Femur (tissue), 1 donor: ENCODE data around the gene BABAM2.
"Not testable (repeated sequence)": the region's sequence is repeated elsewhere in the genome, so short reads cannot be mapped to it uniquely, and the experiment has no call there.

Experiments
- DNase-seq: peaks from one replicate; pipeline ENCODE4 v3.0.0-alpha.2; 2017

Gene BABAM2

DNA sequence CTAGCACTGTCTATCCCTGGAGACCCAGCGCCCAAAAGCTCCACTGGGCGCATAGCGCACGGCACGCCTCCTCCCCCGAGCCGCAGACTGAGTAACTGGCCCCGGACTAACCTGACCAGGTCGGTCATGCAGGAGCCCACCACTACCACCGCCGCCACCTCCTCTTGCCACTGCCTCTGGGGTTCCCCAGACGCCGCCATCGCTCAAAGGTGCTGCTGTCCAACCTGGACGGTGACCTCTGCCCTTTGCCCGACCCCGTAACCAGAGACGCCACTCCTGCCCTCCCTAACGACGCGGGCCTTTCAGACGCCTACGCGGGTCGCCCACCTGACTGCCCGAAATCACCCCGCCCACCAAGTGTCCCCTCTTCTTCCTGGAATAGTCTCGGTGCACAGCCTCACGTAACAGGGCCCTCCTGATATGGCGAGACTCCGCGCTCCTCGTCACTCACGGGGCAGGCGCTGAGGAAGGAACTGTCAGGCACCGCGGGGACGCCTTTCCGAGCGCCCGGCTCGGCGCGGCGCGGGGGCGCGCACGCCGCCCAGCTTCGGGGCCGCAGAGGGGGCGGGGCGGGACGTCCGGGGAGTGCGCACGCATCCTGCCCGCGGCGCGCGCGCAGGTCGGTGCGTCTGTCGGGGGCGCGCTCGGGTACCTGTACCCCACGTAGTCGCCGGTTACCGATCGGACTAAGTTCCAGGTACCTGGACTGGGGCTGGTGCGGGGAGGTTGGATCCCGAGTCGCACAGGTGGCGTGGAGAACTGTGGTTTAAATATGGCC is at the start of gene BABAM2, which contains the start of gene RBKS:
BABAM2 (plus strand) TSS at position 584 of the 778 bp plus-strand sequence. CDS start 3,828 bp downstream, outside the sequence.
RBKS (minus strand) TSS at position 242 of the 778 bp plus-strand sequence; CDS start at position 200, 42 bp downstream.
- DNase-seq, result peak; percentile 91

DNA sequence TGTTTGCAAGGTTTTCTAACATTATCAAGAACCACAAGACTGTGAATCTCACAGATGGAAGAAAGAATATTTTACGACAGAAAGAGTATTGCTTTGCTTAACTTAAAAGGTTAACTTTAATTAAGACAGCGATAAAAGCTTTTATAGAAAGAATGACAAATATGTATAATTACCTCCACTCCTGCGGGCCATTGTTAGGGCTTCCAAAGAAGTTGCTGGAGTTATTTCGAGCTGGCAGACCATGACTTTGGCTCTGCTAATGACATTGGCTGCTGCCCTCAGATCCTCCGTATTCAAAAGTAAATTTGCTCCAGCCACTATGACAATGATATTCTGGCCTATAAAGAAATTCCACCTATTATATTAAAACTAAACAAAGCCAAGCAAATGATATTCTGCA is 47.6 kb upstream of the BABAM2 start:
- no peak for DNase-seq

DNA sequence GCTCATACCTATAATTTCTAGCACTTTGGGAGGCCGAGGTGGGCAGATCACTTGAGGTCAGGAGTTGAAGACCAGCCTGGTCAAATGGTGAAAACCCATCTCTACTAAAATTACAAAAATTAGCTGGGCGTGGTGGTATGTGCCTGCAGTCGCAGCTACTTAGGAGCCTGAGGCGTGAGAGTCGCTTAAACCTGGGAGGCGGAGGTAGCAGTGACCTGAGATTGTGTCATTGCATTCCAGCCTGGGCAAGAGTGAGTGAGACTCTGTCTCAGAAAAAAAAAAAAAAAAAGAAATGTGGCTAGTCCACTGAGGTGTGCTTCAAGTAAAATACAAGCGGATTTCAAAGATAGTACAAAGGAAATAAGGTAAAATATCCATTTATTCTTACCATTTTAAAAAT is 46.5 kb upstream of the BABAM2 start:
- DNase-seq, result no peak

DNA sequence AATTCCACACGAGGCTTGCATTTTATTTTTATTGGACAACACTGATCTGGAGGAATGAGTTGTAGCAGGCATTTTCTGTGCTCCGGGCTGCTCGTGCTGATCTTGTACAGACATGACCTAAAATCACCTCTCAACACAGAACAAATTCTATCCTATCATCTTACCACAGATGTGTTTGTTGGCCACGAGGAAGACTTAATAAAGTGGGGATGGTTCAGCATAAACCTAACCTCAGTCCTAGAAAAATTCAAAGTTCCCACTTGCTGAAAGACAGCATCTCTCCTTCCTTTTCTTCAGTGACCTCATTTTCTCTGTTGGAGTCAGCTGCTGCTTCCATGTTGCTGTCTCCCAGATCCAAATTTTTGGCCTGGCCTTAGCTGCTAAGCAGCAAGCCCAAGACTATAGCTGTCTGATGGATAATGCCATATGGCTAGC is 45.7 kb upstream of the BABAM2 start:
- DNase-seq, result no peak

DNA sequence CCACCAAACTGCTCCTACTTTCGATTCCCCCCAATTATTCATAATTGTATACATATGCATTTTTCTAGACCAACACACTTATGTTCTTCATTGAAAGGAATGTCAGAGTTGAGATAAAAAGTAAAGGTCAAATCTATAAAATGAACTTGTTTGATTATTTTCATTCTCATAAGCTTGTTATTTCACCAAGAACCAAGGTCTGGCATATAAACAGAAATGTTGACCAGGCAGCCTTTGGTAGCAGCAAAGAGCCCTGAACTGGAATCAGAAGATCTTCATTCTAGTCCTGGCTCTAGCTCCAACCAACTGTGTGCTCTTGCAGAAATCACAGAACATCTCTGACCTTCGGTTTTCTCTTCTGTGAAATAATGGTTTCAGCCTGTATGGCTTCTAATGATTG is 43.2 kb upstream of the BABAM2 start:
- DNase-seq, result no peak

DNA sequence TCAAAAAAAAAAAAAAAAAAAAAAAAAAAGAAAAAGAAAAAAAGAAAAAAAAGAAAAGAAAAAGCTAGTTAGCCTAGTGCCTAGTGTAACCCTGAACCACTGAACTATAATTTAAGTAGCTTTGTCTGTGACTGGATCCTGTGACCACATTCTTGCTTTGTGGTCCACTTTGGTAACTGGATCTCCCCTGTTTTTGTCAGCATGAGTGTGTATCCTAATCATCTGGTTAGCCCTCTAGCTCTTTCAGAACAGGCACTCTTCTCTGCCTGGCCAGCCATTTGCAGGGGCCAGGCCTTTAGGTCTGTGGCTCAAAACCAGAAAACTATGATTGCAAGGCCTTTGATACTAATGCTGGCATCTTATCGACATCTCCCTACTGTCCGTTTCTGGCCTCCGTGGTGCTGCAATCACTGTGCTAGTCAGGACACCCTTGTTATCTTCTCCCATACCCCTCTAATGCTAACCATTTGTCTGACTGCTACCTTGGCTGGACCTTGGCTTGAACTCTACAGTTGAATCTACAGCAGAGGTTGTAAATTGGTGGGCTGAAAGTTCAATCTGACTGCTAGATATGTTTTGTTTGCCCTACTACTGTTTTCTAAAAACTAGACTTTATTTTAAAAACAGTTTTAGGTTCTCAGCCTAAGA is 40.8 kb upstream of the BABAM2 start:
- peak; percentile 20 for DNase-seq

DNA sequence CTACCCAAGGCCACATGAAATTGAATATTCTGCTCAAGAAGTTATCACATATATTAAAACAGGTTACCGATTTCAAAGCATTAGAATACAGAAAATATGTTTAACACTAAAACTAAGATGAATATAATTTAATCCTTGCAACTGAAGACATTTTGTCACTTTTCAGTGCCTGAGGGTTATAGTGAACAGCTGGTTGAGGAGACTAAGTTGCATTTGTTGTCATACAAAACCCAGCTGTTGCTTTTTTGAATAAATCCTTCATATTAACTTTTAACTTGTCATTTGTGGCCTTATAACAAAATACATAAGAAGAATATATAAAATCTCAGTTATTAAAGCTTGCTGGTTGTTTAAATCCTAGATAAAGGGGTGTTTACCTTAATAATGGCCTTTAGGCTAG is 37.8 kb upstream of the BABAM2 start:
- DNase-seq, result no peak

DNA sequence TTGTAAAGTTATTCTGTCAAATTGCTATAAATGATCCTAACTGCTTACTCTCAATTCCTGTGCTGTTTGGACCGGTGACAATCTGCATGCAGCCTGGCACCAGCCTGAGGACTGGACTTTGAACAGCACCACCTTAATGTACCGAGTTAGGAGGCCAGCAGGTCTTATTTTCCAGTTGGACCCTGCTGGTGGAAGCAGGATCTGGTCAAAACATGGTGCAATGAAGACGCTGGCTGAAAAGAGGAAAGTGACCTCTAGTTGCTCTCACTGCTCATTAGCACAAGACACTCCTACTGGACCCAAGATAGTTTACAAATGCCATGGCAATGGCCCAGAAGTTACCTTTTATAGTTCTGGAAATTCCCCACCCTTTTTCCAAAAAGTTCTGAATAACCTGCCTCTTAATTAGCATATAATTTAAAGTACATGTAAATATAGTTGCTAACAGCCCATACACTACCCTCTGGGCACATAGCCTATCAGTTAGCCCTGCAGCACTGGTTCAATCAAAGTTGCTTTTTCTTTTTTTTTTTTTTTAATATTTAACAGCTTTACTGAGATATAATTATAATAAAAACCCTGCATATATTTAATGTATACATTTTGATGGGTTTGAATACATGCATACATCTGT is 36.2 kb upstream of the BABAM2 start:
- no peak for DNase-seq

DNA sequence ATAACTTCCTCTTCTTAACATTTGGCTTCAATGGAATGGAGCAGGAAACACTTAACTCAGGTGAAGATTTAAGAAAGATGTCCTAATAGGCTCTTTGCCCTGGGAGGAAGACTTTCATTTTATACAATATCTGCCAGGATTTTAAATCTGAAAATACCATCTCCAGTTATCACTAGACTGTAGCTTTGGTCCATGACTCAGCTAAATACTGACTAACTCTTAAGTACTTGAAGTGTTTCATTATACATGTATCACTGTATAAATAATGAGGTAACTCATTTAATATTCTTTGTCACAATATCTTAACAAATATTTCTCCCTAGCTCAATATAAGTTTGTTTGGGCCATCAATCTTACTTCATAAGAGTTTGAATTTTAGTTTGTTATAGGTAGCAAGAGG is 35.1 kb upstream of the BABAM2 start:
- DNase-seq, result no peak

DNA sequence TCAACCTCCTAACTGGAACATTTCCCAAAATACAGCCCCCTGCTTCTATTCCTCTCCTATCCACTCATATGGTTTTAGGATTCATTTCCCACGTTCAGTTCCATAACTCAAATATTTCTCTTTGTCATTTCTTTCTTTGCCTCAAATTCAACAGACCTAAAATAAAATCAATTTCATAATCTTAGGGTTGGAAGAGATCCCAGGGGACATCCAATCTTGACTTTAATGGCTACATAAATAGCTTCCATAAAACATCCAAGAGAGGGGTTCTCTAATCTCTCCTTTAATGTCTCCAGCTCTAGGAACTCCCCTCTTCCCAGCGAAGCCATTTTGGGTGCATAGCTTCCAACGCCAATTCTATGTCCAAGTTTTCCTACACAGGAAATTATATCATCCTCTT is 34.1 kb upstream of the BABAM2 start:
- DNase-seq, result no peak

DNA sequence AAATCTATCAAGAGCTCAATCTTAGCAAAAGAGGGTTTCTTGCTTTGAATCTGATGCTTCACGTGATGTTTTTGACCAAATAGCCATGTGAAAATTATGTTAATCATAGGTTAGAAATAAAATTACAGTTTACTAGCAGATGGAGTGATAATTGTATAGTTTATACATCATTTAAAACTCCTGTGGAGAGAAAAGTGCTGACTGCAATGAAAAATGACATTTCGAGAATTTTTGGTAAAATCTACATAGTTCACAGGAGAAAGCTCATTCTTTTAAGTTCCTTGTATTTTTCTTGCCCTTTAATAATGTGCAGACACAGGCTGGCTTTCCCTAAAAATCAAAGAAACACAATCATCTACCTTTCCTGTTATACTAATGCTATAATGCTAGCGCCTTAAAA is 33.6 kb upstream of the BABAM2 start:
- DNase-seq, result no peak

DNA sequence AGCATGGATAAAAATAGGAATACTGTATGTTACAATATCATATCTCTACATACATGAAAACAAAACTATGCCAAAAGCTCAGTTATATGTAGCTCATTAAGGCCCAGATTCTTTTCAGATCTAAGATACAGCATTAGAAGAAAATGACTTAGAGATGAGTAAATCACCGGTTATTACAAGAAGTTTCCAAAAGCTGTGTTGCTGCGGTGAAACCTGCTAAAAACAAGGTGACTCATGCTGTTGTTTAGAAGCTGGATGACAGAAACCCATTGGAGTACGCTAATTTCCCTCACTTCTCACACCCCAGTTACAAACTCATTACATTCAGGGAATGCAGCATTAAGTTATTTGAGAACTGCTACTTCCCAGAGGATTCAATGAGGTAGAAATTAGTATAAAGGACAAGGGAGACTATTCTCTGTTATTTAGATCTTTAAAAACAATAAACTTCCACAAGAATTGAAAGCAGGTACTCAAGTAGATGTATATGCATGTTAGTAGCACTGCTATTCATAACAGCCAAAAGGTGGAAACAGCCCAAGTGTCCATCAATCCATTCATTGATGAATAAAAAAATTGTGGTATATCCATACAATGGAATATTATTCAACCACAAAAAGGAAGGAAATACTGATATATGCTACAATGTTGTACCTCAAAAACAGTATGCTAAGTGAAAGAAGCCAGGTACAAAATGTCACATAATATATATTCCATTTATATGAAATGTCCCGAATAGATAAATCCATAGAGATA is 32.9 kb upstream of the BABAM2 start:
- DNase-seq, result no peak

DNA sequence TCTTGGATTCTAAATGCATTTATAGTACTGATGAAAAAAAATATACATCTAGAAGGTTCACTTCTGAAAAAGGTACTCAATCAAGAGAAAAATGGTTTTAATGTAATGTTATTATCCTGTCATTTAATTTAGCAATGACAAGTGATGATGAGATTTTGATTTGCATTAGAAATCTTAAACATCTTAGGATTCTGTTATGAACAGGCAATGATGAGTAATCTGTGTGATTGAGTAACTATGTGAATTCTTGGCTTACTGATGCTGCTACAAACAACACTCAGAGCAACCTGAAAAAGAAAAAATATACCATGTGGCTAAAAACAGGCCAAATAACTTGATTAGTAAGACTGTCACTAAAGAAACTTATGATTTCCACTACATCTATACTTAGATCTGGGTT is 30.4 kb upstream of the BABAM2 start:
- no peak for DNase-seq

DNA sequence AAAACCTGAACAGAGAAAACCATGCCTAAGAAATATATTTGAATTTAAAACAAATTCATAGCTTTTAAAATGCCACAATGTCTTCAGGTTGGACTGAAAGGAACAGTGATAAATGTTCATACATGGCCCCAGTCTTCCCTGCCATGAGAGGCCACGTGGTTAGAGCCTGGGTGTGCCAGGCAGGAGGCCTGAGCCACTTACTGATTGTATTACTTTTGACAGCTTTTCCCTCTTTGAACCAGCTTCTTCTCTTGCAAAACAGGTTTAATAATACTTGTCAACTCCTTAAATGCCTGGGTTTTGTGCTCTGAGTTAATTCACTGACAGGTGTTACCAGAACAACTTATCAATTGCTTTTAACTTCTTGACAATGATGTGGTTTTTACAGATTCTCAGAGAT is 27.4 kb upstream of the BABAM2 start:
- DNase-seq, result no peak

DNA sequence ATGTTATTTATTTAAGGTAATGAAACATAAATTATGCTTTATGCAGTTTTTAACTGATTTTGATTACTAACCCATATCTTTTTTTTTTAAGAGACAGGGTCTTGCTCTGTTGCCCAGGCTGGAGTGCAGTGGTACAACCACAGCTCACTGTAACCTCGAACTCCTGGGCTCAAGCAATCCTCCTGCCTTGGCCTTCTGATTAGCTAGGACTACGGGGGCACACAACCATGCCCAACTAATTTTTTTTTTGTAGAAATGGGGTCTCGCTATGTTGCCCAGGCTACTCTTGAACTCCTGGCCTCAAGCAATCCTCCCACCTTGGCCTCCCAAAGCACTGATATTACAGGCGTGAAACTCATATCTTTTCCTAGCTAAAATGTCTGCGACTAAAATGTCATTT is 26.6 kb upstream of the BABAM2 start:
- DNase-seq, result not testable (repeated sequence)

DNA sequence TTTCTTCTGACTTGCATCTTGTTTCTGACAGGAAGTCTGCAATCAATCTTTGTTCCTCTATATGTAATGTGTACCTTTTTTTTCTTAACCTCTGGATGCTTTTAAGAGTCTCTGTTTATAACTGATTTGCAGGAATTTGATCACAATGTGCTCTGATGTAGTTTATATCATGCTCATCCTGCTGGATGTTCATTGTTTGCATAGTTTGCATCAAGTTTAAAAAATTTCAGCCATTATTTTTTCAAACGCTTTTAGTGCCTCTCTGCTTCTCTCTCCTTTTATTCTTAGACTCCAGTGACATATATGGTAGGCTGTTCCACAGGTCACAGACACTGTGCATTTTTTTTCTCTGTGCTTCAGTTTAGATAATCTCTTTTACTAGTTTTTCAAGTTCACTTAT is 24.3 kb upstream of the BABAM2 start:
- DNase-seq, result no peak

DNA sequence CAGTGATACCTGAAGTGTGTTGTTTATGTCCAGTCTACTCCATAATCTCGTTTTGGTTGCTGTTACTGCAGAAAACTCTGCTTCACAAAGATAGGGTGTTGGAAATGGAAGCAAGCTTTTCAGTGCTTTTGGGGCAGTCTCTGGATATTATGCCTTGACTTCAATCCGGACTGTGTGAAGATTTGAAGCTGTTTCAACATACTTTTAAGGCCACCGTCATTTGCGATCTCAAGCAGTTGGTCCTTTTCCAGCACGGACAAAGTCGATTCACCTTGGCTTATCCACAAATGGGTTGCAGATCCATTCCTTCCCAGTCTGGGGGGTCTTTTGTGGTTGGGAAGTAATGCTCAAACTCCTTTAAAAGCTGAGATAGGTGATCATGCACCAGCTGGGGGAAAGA is 20.8 kb upstream of the BABAM2 start:
- no peak for DNase-seq

DNA sequence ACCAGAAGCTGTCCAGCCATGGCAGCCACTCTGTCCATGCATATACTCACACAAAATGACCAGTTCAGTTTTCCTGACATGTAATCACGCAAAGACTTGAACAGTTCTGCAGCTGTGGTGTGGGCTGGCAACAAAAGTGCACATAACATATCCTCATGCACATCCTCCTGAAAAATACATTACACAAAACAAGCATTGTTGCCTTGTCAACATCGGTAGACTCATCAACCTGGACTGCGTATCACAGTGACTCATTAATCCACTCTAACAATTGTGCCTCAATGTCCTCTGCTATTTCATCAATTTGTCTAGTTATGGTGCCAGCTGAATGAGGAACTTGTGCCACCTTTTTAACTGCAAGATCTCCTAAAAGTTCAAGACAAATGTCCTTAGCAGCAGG is 19.8 kb upstream of the BABAM2 start:
- no peak for DNase-seq

DNA sequence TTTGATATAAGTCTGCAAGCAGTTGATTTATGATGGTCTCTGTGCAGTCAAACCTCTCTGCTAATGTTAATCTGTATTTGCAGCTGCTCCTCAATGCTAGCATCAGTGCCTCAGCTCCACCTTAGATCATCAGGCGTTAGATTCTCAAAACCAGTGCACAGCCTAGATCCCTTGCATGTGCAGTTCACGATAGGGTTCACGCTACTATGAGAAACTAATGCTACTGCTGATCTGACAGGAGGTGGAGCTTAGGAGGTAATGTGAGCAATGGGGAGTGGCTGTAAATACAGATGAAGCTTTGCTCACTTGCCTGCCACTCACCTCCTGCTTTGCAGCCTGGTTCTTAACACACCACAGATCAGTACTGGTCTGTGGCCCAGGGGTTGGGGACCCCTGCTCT is 18.7 kb upstream of the BABAM2 start:
- DNase-seq, result no peak

DNA sequence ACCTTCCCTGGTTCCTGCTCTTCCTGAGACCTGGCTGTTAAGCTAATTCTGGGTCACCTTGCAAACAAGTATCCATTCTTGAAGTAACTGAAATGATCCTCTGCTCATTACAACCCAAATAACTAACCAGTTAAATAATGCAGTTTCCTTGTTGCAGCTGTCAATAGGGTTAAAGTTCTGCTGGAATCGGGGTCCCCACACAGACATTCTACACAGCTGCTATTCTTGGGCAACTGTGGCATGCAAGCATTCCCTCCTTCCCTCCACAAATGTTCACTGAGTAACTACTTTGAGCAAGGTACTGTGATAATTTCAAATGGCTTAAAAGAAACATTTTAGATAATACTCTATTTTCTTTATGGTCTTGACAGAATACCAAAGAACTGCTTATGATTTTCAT is 17.4 kb upstream of the BABAM2 start:
- no peak for DNase-seq

DNA sequence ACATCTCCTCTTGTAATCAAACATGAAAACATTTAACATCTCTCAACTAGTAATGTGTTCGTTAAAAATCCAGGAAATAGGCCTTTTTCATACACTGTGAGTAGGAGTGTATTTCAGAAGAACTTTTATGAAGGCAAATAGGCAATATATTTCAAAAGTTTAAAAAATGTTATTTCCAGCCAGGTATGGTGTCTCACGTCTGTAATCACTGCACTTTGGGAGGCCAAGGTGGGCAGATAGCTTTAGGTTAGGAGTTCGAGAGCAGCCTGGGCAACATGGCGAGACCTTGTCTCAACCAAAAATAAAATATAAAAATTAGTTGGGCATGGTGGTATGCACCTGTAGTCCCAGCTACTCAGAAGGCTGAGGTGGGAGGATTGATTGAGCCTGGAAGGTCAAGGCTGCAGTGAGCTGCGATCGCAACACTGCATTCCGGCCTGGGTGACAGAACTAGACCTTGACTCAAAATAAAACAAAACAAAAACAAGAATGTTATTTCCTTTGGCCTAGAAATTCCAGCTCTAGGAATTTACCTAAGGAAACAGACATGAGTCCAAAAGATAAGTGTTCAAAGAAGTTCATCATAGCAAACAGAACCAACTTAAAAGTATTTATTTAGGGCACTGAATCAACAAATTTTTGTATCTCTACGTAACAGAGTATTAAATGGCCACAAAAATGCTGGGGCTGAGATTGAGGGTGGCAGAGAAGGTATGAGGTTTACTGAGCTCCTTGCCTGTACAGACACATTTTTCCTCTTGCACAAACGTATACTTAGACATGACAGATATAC is 15.2 kb upstream of the BABAM2 start:
- DNase-seq, result no peak

DNA sequence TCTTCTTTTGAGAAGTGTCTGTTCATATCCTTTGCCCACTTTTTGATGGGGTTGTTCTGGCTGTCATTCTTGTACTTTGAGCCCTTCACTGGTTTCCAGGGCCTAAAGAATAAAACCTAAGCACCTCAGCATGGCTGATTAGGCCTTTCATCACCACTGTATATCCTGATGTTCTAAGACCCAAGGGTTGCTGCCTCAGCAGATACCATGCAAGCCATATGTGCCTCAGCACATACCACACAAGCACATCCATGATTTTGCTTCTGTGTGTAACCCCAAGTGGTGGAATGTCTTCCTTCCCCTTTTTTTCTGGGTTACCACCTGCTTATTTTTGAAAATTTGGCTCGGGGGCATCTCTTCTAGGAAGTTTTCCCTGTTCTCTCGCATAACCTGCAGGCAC is 11.7 kb upstream of the BABAM2 start:
- no peak for DNase-seq
